CD4-positive, alpha-beta T cell treated with Interleukin-17A for 4 hours (primary cell): ENCODE data around the gene DDT.
"Not testable (repeated sequence)": the region's sequence is repeated elsewhere in the genome, so short reads cannot be mapped to it uniquely, and the experiment has no call there.

Experiments
- DNase-seq: peaks from one replicate; pipeline ENCODE4 v3.0.0-alpha.2; 2020; ENCODE audit warnings: mixed read lengths

The DDT gene

GRCh38 chr22:23974345-23974744 lies at the start of gene DDT:
Gene DDT, minus strand, starts transcription at chr22:23974441. Its CDS starts 27 bp downstream, at chr22:23974414.
- DNase-seq = not testable (repeated sequence)

DNA sequence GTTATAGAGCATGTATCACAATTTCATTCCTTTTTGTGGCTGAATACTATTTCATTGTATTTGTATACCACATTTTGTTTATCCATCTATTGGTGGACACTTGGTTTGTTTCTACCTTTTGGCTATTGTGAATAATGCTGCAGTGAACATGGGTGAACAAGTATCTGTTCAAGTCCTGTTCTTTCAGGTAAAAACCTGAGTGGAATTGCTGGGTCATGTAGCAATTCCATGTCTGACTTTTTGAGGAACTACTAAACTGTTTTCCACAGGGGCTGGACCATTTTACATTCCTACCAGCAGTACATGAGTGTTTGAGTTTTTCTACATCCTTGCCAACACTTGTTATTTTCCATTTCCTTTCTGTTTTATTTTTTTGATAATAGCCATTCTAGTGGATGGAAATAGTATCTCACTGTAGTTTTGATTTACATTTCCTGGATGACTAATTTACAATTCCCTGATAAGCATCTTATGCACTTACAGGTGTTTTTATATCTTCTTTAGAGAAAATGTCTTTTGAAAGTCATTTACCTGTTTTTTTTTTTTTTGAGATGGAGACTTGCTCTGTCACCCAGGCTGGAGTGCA lies 49.1 kb upstream of the DDT start:
- DNase-seq = no peak

DNA sequence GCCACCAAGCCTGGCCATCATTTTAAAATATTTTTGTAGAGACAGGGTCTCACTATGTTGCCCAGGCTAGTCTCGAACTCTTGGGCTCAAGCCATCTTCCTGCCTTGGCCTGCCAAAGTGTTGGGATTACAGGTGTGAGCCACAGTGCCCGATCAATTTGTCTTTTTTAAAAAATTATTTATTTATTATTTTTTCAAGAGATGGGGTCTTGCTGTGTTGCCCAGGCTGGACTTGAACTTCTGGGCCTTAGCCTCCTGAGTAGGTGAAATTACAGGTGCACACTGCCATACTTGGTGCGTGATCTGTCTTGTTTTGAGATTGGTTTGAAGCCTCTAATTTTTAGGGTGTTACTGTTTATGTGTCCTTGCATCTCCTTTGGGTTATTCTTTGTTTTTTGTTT lies 47.1 kb upstream of the DDT start:
- no peak for DNase-seq

DNA sequence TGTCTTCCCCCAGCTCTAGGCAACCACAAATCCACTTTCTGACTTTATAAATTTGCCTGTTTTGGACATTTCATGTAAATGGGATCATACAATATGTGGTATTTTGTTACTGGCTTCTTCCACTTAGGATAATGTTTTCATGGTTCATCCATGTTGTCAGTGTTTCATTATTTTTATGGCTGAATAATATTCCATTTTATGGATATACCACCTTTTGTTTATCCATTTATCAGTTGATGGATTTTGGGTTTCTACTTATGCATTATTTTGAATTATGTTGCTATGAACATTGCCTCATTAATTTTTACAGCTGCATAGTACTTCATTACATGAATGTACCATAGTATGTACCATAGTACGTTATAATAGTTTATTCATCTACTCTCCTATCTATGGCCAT lies 41.9 kb upstream of the DDT start:
- DNase-seq = no peak

DNA sequence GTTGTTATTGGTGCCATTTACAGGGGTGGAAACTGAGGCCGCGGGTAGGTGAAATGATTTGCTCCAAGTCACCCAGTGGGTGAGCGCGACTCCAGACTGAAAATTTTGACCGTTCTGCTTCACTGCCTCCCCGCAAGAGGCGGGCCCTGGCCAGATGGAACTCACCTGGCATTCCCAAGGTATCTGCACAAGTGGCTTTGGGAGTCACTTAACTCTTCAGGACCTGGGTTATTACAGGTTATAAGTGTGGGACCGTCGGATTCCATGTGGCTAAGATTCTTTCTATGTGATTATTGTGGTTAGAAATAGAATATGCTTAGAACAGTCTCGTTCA lies 37.5 kb upstream of the DDT start:
- DNase-seq = no peak

DNA sequence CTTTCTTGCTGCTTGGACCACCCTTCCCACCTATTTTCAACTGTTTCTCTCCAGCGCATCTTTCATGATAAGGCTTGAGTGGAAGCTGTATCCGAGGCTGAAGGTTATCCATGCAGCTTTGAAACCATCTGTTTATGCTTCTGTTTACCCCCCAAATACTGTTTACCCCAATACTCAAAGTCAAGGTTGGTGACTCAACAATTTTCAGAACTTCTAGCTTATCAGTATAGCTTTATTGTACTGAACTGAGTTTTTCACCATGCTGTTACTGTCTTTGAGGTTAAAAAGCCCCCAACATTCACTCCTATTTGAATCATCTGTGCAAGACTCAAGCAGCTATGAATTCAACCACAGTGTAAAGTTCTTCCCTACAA lies 35.8 kb upstream of the DDT start:
- DNase-seq = no peak

DNA sequence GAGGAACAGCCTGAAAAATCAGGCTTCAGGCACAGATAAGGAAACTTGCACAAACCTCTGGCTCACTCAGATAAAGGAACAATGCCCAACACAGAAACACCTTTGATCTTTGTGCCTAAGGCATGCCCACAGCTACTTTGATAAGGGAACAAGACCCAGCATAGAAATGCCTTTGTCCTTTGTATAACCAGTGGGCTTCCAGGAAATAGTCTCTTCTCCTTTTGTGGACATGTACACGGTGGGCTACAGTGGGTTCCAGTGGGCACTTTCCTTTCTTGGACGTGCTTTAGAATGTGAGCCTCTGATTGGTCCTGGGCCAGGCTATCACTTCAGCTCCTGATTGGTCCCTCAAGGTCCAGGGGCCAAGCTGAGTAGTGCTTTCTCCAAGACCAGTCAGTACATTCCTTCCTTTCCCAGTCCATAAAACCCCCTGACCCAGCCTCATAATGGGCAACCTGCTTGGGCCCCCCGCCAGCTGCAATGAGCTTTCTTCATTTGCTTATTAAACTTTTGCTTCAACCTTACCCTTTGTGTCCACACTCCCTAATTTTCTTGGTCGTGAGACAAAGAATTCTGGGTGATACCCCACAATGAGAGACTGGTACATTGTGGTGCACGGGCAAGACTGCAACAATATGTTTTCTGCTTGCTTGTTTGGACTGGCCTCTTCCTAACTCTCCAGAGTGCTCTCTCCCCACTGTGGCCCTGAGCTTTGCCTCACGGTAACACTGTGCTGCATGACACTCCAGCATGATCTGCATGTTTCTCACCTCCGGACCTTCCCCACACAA lies 35.2 kb upstream of the DDT start:
- no peak for DNase-seq

GRCh38 chr22:24008381-24009226 lies 34.4 kb upstream of the DDT start:
- DNase-seq = no peak

DNA sequence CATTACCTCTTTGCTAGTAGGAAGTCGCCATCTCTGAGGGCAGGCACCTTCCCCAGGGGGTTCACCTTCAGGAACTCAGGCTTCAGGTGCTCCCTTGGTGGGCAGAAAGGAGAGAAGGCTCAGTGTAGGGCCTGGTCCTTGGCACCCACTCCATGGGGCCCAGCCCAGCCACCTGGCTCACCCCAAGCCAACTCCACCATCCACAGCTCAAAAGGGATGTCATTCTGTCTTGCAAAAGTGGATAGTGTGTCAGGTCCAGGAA lies 33.7 kb upstream of the DDT start:
- DNase-seq = no peak

GRCh38 chr22:24007253-24008021 lies 33.2 kb upstream of the DDT start:
- no peak for DNase-seq

DNA sequence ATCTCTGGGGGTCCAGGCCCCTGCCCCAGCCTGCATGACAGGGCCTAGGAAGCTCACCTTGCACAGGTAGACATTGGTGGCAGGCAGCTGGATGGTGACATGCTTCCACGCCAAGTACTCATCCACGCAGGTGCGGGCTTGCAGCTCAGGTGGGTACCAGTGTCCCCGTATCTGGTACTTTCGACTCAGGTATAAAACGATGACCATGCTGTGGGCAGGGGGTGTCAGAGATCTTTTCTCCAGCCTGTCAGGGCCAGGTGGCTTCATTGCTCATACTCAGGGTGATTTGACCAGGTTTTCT lies 32.6 kb upstream of the DDT start:
- no peak for DNase-seq

DNA sequence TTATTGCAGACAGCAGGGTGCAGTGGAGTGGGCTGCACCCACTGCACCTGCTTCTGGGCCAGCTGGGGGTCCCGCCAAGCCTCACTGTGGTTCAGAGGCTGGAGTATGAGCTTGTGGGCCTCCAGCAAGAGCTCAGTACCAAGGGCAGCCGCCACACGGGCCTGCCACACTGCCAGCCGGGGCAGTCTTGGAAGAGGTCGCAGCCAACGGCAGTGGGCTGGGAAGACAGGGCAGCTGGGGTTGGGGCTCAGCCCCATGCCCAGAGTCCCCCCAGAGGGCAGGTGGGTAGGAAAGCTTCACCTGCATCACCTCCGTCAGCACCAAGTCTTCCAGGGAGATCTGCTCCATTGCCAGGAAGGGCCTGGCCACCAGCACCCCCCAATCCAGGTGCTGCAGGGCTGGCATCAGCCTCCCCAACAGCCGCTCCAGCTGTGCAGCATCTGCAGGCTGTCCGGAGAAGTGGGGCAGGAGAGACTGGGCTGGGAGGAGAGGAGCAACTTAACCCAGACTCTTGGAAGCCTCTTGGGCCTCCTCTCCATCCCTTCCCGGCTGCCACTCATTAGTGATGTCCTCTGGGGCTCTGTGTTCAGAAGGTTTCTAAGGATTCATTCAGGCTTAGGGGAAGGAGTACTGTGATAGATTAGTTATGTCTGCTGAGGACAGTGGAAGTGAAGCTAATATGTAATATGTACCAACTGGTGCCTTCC lies 32.1 kb upstream of the DDT start:
- no peak for DNase-seq

GRCh38 chr22:24005201-24005600 lies 31.0 kb upstream of the DDT start, which contains the start of gene GSTT4:
Gene GSTT4, minus strand, starts transcription at chr22:24005453. Its CDS starts 97 bp downstream, at chr22:24005356.
- DNase-seq = no peak

DNA sequence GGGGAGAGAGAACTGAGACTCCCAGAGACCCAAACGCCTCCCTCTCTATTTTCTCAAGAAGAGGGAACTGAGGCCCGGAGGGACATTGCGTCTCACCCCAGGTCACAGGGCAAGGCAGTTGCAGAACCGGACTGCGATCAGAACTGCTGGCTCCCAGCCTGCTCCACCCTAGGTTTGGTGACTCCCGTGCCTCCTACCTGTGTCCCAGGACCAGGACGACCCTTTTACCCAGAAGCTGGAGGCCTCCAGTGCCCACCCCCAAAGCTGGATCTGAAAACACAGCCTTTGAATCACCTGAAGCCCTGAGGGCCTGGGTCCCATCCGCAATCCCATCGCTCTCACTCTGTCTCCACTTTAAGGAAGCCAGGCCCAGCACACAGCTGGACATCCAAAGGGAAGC lies 29.6 kb upstream of the DDT start:
- DNase-seq = no peak

GRCh38 chr22:24002851-24003250 lies 28.6 kb upstream of the DDT start:
- no peak for DNase-seq

GRCh38 chr22:24002272-24002671 lies 28.0 kb upstream of the DDT start:
- DNase-seq = no peak

GRCh38 chr22:24001314-24001713 lies 27.1 kb upstream of the DDT start:
- DNase-seq = no peak

DNA sequence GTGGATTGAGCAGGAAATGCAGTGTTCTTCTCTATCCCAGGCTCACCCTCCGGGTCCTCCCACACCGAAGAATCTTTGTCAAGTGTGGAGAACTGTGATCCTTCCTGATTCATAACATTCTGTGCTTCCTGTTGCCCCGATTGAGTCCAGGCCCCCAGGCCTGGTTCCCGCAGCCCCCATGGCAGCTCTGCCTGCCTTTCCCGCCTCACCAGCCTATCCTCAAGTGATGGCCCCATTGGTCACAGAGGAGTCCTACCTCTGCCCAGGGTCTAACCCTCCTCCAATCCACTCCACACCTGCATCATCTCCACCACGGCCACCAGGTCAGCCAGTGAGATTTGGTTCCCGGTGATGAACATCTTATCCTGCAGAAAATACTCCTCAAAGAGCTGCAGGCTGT lies 25.5 kb upstream of the DDT start:
- DNase-seq = not testable (repeated sequence)

GRCh38 chr22:23997092-23997491 lies 22.9 kb upstream of the DDT start:
- no peak for DNase-seq

GRCh38 chr22:23993581-23994177 lies 19.4 kb upstream of the DDT start:
- DNase-seq = not testable (repeated sequence)

DNA sequence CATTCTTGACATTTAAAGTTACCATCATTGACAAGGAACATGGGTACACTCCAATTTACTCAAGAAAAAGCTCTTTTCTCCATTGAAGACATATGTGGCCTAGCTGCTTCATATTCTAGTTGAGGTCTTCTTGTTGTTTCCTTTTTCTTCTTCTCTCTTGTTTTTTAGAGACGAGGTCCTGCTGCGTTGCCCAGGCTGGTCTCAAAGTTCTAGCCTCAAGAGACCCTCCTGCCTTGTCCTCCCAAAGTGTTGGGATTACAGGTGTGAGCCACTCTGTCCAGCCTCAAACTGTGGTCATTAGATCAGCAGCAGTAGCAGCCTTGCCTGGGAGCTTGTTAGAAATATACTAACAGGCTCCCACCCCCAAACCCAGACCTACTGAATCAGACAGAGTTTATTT lies 18.8 kb upstream of the DDT start:
- DNase-seq = not testable (repeated sequence)

DNA sequence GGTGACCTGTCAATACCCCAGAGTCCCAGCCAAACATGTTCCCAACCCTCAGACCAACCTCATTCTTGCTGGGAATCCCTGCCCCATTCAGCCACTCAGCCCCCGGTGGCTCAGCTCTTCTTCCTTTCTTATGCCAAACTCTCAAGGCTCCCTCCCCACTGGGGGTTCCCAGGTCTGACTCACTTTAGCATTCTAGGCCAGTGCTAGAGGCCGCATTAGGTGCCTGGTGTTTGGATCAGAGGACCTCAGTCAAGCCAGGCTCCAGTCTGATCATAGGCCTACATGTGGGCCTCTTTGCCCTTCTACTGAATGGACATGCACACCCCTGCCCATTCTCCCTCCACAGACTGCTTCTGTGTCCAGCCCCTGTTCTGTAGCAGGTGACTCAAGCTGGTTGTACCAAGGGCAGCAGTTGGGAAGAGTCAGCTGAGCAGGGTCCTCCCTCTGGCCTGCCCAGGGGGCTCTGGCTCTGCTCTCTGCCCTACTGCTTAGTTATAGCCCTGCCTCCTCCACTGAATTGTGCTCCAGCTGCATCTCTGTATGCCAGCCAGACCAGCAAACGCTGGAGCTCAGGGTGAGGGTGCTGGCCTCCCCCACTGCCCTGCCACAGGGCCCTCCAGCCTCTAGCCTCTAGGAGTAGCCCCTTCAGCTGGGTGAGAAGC lies 15.5 kb upstream of the DDT start:
- not testable (repeated sequence) for DNase-seq
